Calu3 (cell line): ENCODE results near the gene MAP3K4. TPM values are rescaled to one million over a fixed set of nuclear protein-coding genes. Genes with fewer than 3 reads are reported as not detected.
"Not testable (repeated sequence)": the region's sequence is repeated elsewhere in the genome, so short reads cannot be mapped to it uniquely, and the experiment has no call there.

Experiments
- BruUV-seq: library from RNA; stranded (reverse); fragments of 400-500 nt; replicated peaks from 2 replicates; lab custom pipeline; 2021; lab: Mats Ljungman, UMichigan
- CTCF ChIA-PET: fragments of 300-600 bp; sonication (Branson Sonifier 250); formaldehyde crosslinking; loops from one replicate; lab custom pipeline; 2022; ENCODE audit warnings: antibody characterized with exemption; lab: Charles Lee
- DNase-seq: peaks from one replicate; pipeline ENCODE4 v3.0.0; 2022
- H3K27ac Mint-ChIP-seq: one replicate; pipeline ENCODE4 v1.8.0; 2022; ENCODE audit warnings: mixed read lengths; ENCODE audit not compliant: unreplicated experiment
- H3K27me3 Mint-ChIP-seq: one replicate; pipeline ENCODE4 v1.8.0; 2022; ENCODE audit warnings: mixed read lengths; ENCODE audit not compliant: unreplicated experiment
- H3K36me3 Mint-ChIP-seq: one replicate; pipeline ENCODE4 v1.8.0; 2022; ENCODE audit warnings: mild to moderate bottlenecking, moderate library complexity, mixed read lengths; ENCODE audit not compliant: insufficient read depth, unreplicated experiment
- H3K4me1 Mint-ChIP-seq: one replicate; pipeline ENCODE4 v1.8.0; 2022; ENCODE audit warnings: mild to moderate bottlenecking, low read depth, mixed read lengths; ENCODE audit not compliant: unreplicated experiment
- H3K4me3 Mint-ChIP-seq: one replicate; pipeline ENCODE4 v1.8.0; 2022; ENCODE audit warnings: mild to moderate bottlenecking, low read depth, moderate library complexity, mixed read lengths; ENCODE audit not compliant: unreplicated experiment
- H3K9me3 Mint-ChIP-seq: one replicate; pipeline ENCODE4 v1.8.0; 2022; ENCODE audit warnings: low read depth, mixed read lengths; ENCODE audit not compliant: unreplicated experiment
- intact Hi-C: fragments of 100-400 bp; cut with micrococcal nuclease; formaldehyde crosslinking; loops from one replicate; pipeline ENCODE4 v1.10.0; 2022; ENCODE audit not compliant: unreplicated experiment
- total RNA-seq: library from RNA; stranded (reverse); gene quantifications from 2 replicates; pipeline ENCODE4 v1.2.3, GENCODE V29; 2022
- TF ChIP-seq, protein P1 (sequence below): fragments of 200-600 bp; IDR thresholded peaks from one replicate; pipeline ENCODE4 v1.8.0; 2022; ENCODE audit warnings: antibody characterized with exemption; ENCODE audit not compliant: unreplicated experiment

The MAP3K4 gene
- total RNA-seq, 1 experiment from 2014 or later = 62.2 TPM

- H3K4me3 Mint-ChIP-seq = no peak overlapping the region
- H3K9me3 Mint-ChIP-seq = no peaks in the 10 kb centered on the region
- TF ChIP-seq, protein P1, sequence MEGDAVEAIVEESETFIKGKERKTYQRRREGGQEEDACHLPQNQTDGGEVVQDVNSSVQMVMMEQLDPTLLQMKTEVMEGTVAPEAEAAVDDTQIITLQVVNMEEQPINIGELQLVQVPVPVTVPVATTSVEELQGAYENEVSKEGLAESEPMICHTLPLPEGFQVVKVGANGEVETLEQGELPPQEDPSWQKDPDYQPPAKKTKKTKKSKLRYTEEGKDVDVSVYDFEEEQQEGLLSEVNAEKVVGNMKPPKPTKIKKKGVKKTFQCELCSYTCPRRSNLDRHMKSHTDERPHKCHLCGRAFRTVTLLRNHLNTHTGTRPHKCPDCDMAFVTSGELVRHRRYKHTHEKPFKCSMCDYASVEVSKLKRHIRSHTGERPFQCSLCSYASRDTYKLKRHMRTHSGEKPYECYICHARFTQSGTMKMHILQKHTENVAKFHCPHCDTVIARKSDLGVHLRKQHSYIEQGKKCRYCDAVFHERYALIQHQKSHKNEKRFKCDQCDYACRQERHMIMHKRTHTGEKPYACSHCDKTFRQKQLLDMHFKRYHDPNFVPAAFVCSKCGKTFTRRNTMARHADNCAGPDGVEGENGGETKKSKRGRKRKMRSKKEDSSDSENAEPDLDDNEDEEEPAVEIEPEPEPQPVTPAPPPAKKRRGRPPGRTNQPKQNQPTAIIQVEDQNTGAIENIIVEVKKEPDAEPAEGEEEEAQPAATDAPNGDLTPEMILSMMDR = no peak
- intact Hi-C loops = no loop called here
- H3K36me3 Mint-ChIP-seq = no peaks in the 10 kb centered on the region
- no peak for DNase-seq
- H3K27ac Mint-ChIP-seq = no peak overlapping the region
- BruUV-seq = no TSS peak
- H3K4me1 Mint-ChIP-seq = no peaks in the 10 kb centered on the region
- H3K27me3 Mint-ChIP-seq = no peaks in the 10 kb centered on the region
- CTCF ChIA-PET = no interaction called here
These were observed 24.2 kb upstream of the MAP3K4 start for GRCh38 chr6:160967351-160967750.

DNA sequence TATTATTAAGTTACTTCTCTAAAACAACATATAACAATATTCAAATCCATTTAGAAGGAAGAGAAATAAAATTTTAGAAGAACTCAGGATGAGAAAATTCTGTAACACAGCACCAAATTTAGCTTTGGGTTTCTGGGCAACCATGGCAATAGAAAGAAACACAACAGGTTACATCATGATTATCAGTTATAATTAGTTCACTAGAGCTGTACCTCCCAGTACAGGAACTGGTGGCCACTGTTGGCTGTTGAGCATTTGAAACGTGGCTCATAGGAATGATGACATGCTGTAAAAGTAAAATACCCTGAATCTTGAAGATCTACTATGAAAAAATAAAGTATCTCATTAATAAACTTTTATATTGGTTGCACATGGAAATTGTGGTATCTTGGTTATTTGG is 23.7 kb upstream of the MAP3K4 start:
- TF ChIP-seq, protein P1 = no peak
- H3K4me3 Mint-ChIP-seq = no peak overlapping the region
- H3K27ac Mint-ChIP-seq = no peak overlapping the region
- no peaks in the 10 kb centered on the region for H3K9me3 Mint-ChIP-seq
- no peaks in the 10 kb centered on the region for H3K27me3 Mint-ChIP-seq
- no peaks in the 10 kb centered on the region for H3K36me3 Mint-ChIP-seq
- BruUV-seq = no TSS peak
- H3K4me1 Mint-ChIP-seq = no peaks in the 10 kb centered on the region
- CTCF ChIA-PET = no interaction called here
- intact Hi-C loops = no loop called here
- DNase-seq = no peak

DNA sequence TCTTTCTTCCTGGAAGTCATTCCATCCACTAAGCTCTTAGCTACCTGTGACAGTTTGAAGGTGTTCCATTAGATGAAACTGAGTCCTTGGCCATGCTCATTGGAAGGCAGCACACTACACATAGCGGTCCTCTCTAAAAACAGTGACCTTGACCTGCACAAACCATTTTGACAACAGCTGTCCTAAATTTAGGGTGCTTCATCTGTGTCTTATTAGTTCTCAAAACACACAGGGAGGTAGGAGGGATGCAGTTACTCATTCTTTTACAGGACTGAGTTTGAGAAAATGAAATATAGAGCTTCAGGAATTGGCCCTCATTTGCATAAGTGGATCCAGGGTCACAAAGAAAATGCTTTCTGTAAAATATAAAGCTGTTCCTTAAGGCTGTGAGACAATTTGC is 20.4 kb upstream of the MAP3K4 start:
- H3K4me3 Mint-ChIP-seq = no peak overlapping the region
- CTCF ChIA-PET = no interaction called here
- H3K27me3 Mint-ChIP-seq = no peaks in the 10 kb centered on the region
- no peak overlapping the region for H3K27ac Mint-ChIP-seq
- intact Hi-C loops = no loop called here
- BruUV-seq = no TSS peak
- DNase-seq = no peak
- H3K4me1 Mint-ChIP-seq = no peaks in the 10 kb centered on the region
- TF ChIP-seq, protein P1 = no peak
- no peaks in the 10 kb centered on the region for H3K36me3 Mint-ChIP-seq
- no peaks in the 10 kb centered on the region for H3K9me3 Mint-ChIP-seq

- Mint-ChIP-seq H3K27ac (no peak overlapping the region), H3K36me3 (no peaks in the 10 kb centered on the region), H3K27me3 (no peaks in the 10 kb centered on the region), H3K4me1 (no peaks in the 10 kb centered on the region), H3K9me3 (no peaks in the 10 kb centered on the region), H3K4me3 (no peak overlapping the region)
- no peak for DNase-seq
- CTCF ChIA-PET = no interaction called here
- TF ChIP-seq, protein P1 = no peak
- intact Hi-C loops = no loop called here
- BruUV-seq = no TSS peak
These were observed 19.5 kb upstream of the MAP3K4 start for GRCh38 chr6:160972111-160972510.

DNA sequence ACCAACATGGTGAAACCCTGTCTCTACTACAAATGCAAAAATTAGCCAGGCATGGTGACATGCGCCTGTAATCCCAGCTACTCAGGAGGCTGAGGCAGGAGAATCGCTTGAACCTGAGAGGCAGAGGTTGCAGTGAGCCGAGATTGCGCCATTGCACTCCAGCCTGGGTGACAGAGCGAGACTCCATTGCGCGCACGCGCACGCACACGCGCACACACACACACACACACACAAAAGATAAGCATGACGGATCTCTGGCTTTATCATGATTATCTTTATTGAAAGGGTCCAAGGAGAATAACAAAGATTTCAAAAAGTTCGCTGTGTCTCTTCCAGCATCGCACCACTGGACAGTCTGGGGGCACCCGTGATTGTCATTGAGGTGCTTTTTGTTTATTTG is 19.0 kb upstream of the MAP3K4 start:
- BruUV-seq, H3K27me3 Mint-ChIP-seq, H3K4me1 Mint-ChIP-seq, intact Hi-C loops, DNase-seq, H3K9me3 Mint-ChIP-seq, H3K4me3 Mint-ChIP-seq, CTCF ChIA-PET, H3K27ac Mint-ChIP-seq, H3K36me3 Mint-ChIP-seq: not testable (repeated sequence)
